WTC11 (cell line): ENCODE results near the gene RASA4B. TPM values are rescaled to one million over a fixed set of nuclear protein-coding genes. Genes with fewer than 3 reads are reported as not detected.
A peak's percentile ranks its signal among the peaks of the same experiment; 100 is the strongest.

ENCODE experiments used
- ATAC-seq: fragments of 200-7000 bp; cut with Tn5 transposase; 2 replicates; pipeline ENCODE4 v1.10.0; 2021; ENCODE audit warnings: mild to moderate bottlenecking, moderate library complexity
- CTCF ChIA-PET: fragments of 300-600 bp; sonication (Branson Sonifier 250); formaldehyde crosslinking; loops from one replicate; lab custom pipeline; 2021; ENCODE audit warnings: antibody characterized with exemption; lab: Charles Lee
- POLR2A ChIA-PET: fragments of 350-600 bp; sonication (Branson Sonifier 250); formaldehyde crosslinking; loops from one replicate; lab custom pipeline; 2021; ENCODE audit warnings: antibody characterized with exemption; lab: Charles Lee
- DNase-seq: peaks from one replicate; pipeline ENCODE4 v3.0.0; 2021; ENCODE audit warnings: low spot score
- H3K27ac Mint-ChIP-seq: 2 replicates; pipeline ENCODE4 v1.8.0; 2021; ENCODE audit warnings: mixed read lengths
- H3K27me3 Mint-ChIP-seq: 2 replicates; pipeline ENCODE4 v1.8.0; 2021; ENCODE audit warnings: low read depth, mild to moderate bottlenecking, moderate library complexity, mixed read lengths
- H3K36me3 Mint-ChIP-seq: 2 replicates; pipeline ENCODE4 v1.8.0; 2021; ENCODE audit warnings: mixed read lengths
- H3K4me1 Mint-ChIP-seq: 2 replicates; pipeline ENCODE4 v1.8.0; 2022; ENCODE audit warnings: mixed read lengths
- H3K4me3 Mint-ChIP-seq: 2 replicates; pipeline ENCODE4 v1.8.0; 2021; ENCODE audit warnings: mild to moderate bottlenecking, moderate library complexity, mixed read lengths
- H3K9me3 Mint-ChIP-seq: 2 replicates; pipeline ENCODE4 v1.8.0; 2021; ENCODE audit warnings: mixed read lengths
- ETV6 ChIP-seq: sonication (generic); formaldehyde crosslinking; IDR thresholded peaks from 2 replicates; pipeline ENCODE4 v1.8.1; 2022; ENCODE audit warnings: mild to moderate bottlenecking, missing genetic modification reagents
- FOXP4 ChIP-seq: sonication (generic); formaldehyde crosslinking; IDR thresholded peaks from 2 replicates; pipeline ENCODE4 v1.8.0; 2022; ENCODE audit warnings: mild to moderate bottlenecking, missing genetic modification reagents
- GRHL2 ChIP-seq: fragments of 250-450 bp; sonication (Bioruptor Pico); IDR thresholded peaks from 2 replicates; pipeline ENCODE4 v1.8.0; 2022; ENCODE audit warnings: mild to moderate bottlenecking, moderate library complexity; ENCODE audit not compliant: insufficient replicate concordance, severe bottlenecking
- NR1H2 ChIP-seq: sonication (generic); formaldehyde crosslinking; IDR thresholded peaks from 2 replicates; pipeline ENCODE4 v1.9.0; 2021; ENCODE audit warnings: mild to moderate bottlenecking, moderate library complexity, missing genetic modification reagents
- SMAD3 ChIP-seq: sonication (generic); formaldehyde crosslinking; IDR thresholded peaks from 2 replicates; pipeline ENCODE4 v1.8.0; 2022; ENCODE audit warnings: missing genetic modification reagents, mild to moderate bottlenecking, borderline replicate concordance
- STAT6 ChIP-seq: sonication (generic); formaldehyde crosslinking; conservative IDR thresholded peaks from 2 replicates; pipeline ENCODE4 v1.8.1; 2023; ENCODE audit warnings: mild to moderate bottlenecking, low read depth, missing genetic modification reagents, moderate library complexity
- ZNF121 ChIP-seq: sonication (generic); formaldehyde crosslinking; IDR thresholded peaks from 2 replicates; pipeline ENCODE4 v1.8.0; 2023; ENCODE audit warnings: missing genetic modification reagents
- total RNA-seq: library from RNA; stranded (reverse); gene quantifications from 3 replicates; pipeline ENCODE4 v1.2.3, GENCODE V29; 2021
- TF ChIP-seq, protein P1 (sequence below): sonication (generic); formaldehyde crosslinking; IDR thresholded peaks from 2 replicates; pipeline ENCODE4 v1.8.0; 2023; ENCODE audit warnings: missing genetic modification reagents, mild to moderate bottlenecking, borderline replicate concordance
- TF ChIP-seq, protein P2 (sequence below): sonication (generic); formaldehyde crosslinking; IDR thresholded peaks from 2 replicates; pipeline ENCODE4 v1.8.1; 2023; ENCODE audit warnings: mild to moderate bottlenecking, missing genetic modification reagents
- TF ChIP-seq, protein P3 (sequence below): fragments of 250-450 bp; sonication (Bioruptor Pico); IDR thresholded peaks from 2 replicates; pipeline ENCODE4 v1.9.0; 2021; ENCODE audit warnings: mild to moderate bottlenecking

Gene RASA4B
- total RNA-seq, 1 experiment from 2014 or later: 3.9 TPM

GRCh38 chr7:102456327-102456726 lies 61.2 kb downstream of the RASA4B start:
- Mint-ChIP-seq H3K27me3 (no peaks in the 10 kb centered on the region), H3K4me3 (no peak overlapping the region), H3K9me3 (no peaks in the 10 kb centered on the region), H3K36me3 (peaks cover 19% of the 10 kb centered on the region), H3K27ac (no peak overlapping the region; the same call in 1 of the 2 replicates), H3K4me1 (peaks cover 6% of the 10 kb centered on the region)
- ChIA-PET CTCF (interaction anchor here (0.6 to 2.2 kb wide), 4 partner anchors 8 to 52 kb away, joined by 3 to 11 read pairs (median 6); no protein-coding TSS in a partner anchor), POLR2A (no interaction called here)
- DNase-seq (no peak), ATAC-seq (no peak)
- TF ChIP-seq NR1H2 (CRISPR knock-in tag): no peak
- TF ChIP-seq STAT6 (CRISPR knock-in tag): no peak
- TF ChIP-seq, protein P1, sequence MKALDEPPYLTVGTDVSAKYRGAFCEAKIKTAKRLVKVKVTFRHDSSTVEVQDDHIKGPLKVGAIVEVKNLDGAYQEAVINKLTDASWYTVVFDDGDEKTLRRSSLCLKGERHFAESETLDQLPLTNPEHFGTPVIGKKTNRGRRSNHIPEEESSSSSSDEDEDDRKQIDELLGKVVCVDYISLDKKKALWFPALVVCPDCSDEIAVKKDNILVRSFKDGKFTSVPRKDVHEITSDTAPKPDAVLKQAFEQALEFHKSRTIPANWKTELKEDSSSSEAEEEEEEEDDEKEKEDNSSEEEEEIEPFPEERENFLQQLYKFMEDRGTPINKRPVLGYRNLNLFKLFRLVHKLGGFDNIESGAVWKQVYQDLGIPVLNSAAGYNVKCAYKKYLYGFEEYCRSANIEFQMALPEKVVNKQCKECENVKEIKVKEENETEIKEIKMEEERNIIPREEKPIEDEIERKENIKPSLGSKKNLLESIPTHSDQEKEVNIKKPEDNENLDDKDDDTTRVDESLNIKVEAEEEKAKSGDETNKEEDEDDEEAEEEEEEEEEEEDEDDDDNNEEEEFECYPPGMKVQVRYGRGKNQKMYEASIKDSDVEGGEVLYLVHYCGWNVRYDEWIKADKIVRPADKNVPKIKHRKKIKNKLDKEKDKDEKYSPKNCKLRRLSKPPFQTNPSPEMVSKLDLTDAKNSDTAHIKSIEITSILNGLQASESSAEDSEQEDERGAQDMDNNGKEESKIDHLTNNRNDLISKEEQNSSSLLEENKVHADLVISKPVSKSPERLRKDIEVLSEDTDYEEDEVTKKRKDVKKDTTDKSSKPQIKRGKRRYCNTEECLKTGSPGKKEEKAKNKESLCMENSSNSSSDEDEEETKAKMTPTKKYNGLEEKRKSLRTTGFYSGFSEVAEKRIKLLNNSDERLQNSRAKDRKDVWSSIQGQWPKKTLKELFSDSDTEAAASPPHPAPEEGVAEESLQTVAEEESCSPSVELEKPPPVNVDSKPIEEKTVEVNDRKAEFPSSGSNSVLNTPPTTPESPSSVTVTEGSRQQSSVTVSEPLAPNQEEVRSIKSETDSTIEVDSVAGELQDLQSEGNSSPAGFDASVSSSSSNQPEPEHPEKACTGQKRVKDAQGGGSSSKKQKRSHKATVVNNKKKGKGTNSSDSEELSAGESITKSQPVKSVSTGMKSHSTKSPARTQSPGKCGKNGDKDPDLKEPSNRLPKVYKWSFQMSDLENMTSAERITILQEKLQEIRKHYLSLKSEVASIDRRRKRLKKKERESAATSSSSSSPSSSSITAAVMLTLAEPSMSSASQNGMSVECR (CRISPR knock-in tag): no peak
- TF ChIP-seq ZNF121 (CRISPR knock-in tag): peak; percentile 89
- no peak for TF ChIP-seq FOXP4
- TF ChIP-seq, protein P2, sequence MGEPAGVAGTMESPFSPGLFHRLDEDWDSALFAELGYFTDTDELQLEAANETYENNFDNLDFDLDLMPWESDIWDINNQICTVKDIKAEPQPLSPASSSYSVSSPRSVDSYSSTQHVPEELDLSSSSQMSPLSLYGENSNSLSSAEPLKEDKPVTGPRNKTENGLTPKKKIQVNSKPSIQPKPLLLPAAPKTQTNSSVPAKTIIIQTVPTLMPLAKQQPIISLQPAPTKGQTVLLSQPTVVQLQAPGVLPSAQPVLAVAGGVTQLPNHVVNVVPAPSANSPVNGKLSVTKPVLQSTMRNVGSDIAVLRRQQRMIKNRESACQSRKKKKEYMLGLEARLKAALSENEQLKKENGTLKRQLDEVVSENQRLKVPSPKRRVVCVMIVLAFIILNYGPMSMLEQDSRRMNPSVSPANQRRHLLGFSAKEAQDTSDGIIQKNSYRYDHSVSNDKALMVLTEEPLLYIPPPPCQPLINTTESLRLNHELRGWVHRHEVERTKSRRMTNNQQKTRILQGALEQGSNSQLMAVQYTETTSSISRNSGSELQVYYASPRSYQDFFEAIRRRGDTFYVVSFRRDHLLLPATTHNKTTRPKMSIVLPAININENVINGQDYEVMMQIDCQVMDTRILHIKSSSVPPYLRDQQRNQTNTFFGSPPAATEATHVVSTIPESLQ (CRISPR knock-in tag): no peak

GRCh38 chr7:102455596-102455995 lies 62.0 kb downstream of the RASA4B start:
- DNase-seq: no peak
- no peak for ATAC-seq
- Mint-ChIP-seq H3K27me3 (no peaks in the 10 kb centered on the region), H3K36me3 (peaks cover 19% of the 10 kb centered on the region), H3K9me3 (no peaks in the 10 kb centered on the region), H3K27ac (no peak overlapping the region), H3K4me1 (peaks cover 9% of the 10 kb centered on the region), H3K4me3 (no peak overlapping the region)
- CTCF ChIA-PET: interaction anchor here (1.0 to 2.2 kb wide), 3 partner anchors 12 to 51 kb away, joined by 3 to 11 read pairs (median 8); no protein-coding TSS in a partner anchor
- POLR2A ChIA-PET: no interaction called here
- TF ChIP-seq GRHL2 (CRISPR knock-in tag): no peak
- no peak for TF ChIP-seq SMAD3 (CRISPR knock-in tag)
- no peak for TF ChIP-seq ETV6 (CRISPR knock-in tag)
- TF ChIP-seq, protein P3, sequence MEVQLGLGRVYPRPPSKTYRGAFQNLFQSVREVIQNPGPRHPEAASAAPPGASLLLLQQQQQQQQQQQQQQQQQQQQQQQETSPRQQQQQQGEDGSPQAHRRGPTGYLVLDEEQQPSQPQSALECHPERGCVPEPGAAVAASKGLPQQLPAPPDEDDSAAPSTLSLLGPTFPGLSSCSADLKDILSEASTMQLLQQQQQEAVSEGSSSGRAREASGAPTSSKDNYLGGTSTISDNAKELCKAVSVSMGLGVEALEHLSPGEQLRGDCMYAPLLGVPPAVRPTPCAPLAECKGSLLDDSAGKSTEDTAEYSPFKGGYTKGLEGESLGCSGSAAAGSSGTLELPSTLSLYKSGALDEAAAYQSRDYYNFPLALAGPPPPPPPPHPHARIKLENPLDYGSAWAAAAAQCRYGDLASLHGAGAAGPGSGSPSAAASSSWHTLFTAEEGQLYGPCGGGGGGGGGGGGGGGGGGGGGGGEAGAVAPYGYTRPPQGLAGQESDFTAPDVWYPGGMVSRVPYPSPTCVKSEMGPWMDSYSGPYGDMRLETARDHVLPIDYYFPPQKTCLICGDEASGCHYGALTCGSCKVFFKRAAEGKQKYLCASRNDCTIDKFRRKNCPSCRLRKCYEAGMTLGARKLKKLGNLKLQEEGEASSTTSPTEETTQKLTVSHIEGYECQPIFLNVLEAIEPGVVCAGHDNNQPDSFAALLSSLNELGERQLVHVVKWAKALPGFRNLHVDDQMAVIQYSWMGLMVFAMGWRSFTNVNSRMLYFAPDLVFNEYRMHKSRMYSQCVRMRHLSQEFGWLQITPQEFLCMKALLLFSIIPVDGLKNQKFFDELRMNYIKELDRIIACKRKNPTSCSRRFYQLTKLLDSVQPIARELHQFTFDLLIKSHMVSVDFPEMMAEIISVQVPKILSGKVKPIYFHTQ (CRISPR knock-in tag): no peak
- no peak for TF ChIP-seq NR1H2 (CRISPR knock-in tag)
